Posterior vena cava (tissue), 2 donors: ENCODE measurements around the gene PLCB2. TPM values are rescaled to one million over a fixed set of nuclear protein-coding genes. Genes with fewer than 3 reads are reported as not detected.

Experiments used
- total RNA-seq, 2 donors: library from RNA; stranded (reverse); fragmentation: NEBNext Ultra II Directional; extraction: Animal tissue kit (Norgen Biotek cat#: 25700); gene quantifications; one replicate each; pipeline ENCODE4 v1.2.1, GENCODE V29; 2021
- donor health status: DM: yes; HTN: yes; CAD: no.
- donor health status: DM: yes; HTN: yes; CAD: no.

PLCB2 gene
- total RNA-seq, 2 donors from 2014 or later = 20.8 to 29.0 TPM

Other genes with a start within 250 kb of the PLCB2 start
- gene BMF, start 199.1 kb downstream of the PLCB2 start, total RNA-seq = 1 to 10 TPM; 3.0 to 5.0 TPM
- 1 to 10 TPM in 1 of 2 donors, under 1 TPM in 1; 0.86 to 1.2 TPM for gene BUB1B, start 146.9 kb downstream of the PLCB2 start, total RNA-seq
- under 1 TPM; 0.37 to 0.38 TPM for gene PAK6, start 68.9 kb downstream of the PLCB2 start, total RNA-seq
- not detected for gene ANKRD63, start 24.9 kb downstream of the PLCB2 start, total RNA-seq
- gene INAFM2, start 15.8 kb upstream of the PLCB2 start, total RNA-seq = 10 to 100 TPM; 25.3 to 27.1 TPM
- gene CCDC9B, start 33.0 kb upstream of the PLCB2 start, total RNA-seq = 10 to 100 TPM; 29.2 to 31.2 TPM
- gene PHGR1, start 43.1 kb upstream of the PLCB2 start, total RNA-seq = not detected
- gene DISP2, start 50.3 kb upstream of the PLCB2 start, total RNA-seq = under 1 TPM; 0.05 to 0.32 TPM
- gene KNSTRN, start 74.8 kb upstream of the PLCB2 start, total RNA-seq = 1 to 10 TPM; 5.4 to 8.4 TPM
- gene IVD, start 97.9 kb upstream of the PLCB2 start, total RNA-seq = 10 to 100 TPM; 24.3 to 38.9 TPM
- gene BAHD1, start 133.0 kb upstream of the PLCB2 start, total RNA-seq = 10 to 100 TPM; 11.9 to 13.8 TPM
- gene CHST14, start 163.0 kb upstream of the PLCB2 start, total RNA-seq = 10 to 100 TPM; 11.8 to 15.8 TPM